ENCODE data around the gene TBCE. TPM values are rescaled to one million over a fixed set of nuclear protein-coding genes. Genes with fewer than 3 reads are reported as not detected.

The TBCE gene
- polyA plus RNA-seq, 1 experiment = 16.0 TPM

DNA sequence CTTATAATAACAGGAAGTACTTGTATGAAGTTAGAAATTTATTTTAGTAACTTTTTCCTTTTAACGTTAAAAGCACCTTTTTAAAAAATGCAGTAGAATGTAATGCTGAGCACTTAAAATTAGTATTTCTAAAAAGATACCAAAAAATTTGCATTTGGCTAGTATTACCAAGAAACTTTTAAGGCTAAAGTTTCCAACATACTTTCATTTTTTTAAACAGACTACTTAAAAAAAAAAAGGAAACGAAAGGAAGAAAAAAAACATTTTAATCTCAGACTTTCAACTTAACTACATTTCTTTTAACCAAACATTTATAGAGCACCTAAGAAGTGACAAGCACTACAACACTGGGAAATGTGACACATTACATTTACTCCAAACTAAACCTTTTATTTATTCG is 42.1 kb upstream of the TBCE start:
- ChIA-PET POLR2A (interaction anchor here (1.0 kb wide), 1 partner anchor 11 kb away, joined by 4 read pairs; no protein-coding TSS in a partner anchor), CTCF (interaction anchor here (0.8 kb wide), 1 partner anchor 444 kb away, joined by 3 read pairs; no protein-coding TSS in a partner anchor)
- TF ChIP-seq, protein P1, sequence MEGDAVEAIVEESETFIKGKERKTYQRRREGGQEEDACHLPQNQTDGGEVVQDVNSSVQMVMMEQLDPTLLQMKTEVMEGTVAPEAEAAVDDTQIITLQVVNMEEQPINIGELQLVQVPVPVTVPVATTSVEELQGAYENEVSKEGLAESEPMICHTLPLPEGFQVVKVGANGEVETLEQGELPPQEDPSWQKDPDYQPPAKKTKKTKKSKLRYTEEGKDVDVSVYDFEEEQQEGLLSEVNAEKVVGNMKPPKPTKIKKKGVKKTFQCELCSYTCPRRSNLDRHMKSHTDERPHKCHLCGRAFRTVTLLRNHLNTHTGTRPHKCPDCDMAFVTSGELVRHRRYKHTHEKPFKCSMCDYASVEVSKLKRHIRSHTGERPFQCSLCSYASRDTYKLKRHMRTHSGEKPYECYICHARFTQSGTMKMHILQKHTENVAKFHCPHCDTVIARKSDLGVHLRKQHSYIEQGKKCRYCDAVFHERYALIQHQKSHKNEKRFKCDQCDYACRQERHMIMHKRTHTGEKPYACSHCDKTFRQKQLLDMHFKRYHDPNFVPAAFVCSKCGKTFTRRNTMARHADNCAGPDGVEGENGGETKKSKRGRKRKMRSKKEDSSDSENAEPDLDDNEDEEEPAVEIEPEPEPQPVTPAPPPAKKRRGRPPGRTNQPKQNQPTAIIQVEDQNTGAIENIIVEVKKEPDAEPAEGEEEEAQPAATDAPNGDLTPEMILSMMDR (IDR thresholded peaks at IDR 0.05; ENCODE audit: insufficient read depth, low read depth, low read length) = no peak
- H3K36me3 ChIP-seq (ENCODE audit: control insufficient read depth, insufficient read depth, low read length) = peaks cover 2% of the 10 kb centered on the region
- no peaks in the 10 kb centered on the region for H3K27me3 ChIP-seq (ENCODE audit: control insufficient read depth, insufficient read depth, low read length)
- no peak for DNase-seq (ENCODE audit: low read depth)
- H3K4me3 ChIP-seq (ENCODE audit: low read depth, low read length) = no peak overlapping the region

DNA sequence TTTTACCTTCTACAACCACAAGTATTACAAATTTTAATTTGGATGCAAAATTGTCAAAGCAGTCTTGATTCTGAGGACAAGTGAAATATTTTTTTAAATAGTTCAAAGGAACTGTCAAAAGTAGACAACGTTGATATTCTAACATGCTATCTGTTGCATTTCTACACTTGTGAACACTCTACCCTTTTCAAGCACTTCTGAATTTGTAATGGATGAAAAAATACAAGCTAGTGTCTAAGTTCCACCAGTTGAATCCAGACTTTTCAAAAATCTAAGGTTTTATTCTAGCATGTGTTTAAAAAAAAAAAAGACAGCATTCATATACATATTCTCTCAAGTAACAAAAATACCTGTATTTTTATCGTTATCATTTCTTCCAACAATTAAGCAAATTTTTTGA is 41.4 kb upstream of the TBCE start:
- TF ChIP-seq, protein P1 (IDR thresholded peaks at IDR 0.05; ENCODE audit: insufficient read depth, low read depth, low read length) = no peak
- no peaks in the 10 kb centered on the region for H3K27me3 ChIP-seq (ENCODE audit: control insufficient read depth, insufficient read depth, low read length)
- H3K4me3 ChIP-seq (ENCODE audit: low read depth, low read length) = peak overlapping the region; percentile 94
- ChIA-PET CTCF (no interaction called here), POLR2A (interaction anchor here (1.0 kb wide), 1 partner anchor 11 kb away, joined by 4 read pairs; no protein-coding TSS in a partner anchor)
- peaks cover 2% of the 10 kb centered on the region for H3K36me3 ChIP-seq (ENCODE audit: control insufficient read depth, insufficient read depth, low read length)
- no peak for DNase-seq (ENCODE audit: low read depth)

DNA sequence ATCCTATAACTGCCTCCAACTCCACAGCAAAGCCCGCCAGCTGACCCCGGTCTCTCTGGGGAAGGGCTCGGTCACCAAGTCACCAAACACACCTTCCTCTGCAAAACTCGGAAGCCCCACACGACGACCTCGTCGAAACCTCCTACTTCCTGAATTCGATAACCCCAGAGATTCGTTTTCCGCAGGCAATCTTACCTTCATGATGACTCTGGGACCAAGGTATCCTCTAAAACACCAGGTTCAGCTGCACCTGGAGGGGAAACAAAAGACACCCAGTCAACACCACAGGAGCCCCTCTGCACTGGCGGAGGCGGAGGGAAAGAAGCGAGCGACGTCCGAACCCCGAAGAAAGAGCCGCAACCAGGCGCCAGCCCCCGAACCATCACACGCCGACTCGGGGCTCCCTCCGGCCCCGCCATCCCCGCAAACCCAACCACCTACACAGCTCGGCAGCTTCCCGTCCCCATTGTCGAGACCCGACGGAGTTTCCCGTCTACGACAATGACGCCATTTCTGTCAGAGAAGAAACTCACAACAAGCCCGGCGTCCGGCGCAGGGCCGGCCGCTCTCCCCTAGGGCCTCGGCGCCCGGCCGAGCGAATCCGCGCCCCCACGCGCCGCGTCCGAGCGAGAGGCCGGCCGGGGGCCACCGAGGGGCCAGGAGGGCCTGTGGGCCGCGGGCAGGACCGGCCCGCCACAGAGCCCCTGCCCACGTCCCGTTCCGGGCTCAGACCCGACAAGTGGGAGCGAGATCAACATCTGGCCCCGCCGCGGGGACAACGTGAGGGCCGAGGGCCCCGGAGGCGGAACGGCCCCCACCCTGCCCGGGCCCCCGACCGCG is 40.3 kb upstream of the TBCE start:
- Histone ChIP-seq H3K36me3 (ENCODE audit: control insufficient read depth, insufficient read depth, low read length) (peaks cover 1% of the 10 kb centered on the region), H3K4me3 (ENCODE audit: low read depth, low read length) (peak overlapping the region; percentile 94), H3K27me3 (ENCODE audit: control insufficient read depth, insufficient read depth, low read length) (no peaks in the 10 kb centered on the region)
- CTCF ChIA-PET = interaction anchor here (1.0 to 1.2 kb wide), 2 partner anchors 12 to 89 kb away, joined by 3 to 6 read pairs; no protein-coding TSS in a partner anchor
- no peak for DNase-seq (ENCODE audit: low read depth)
- TF ChIP-seq, protein P1 (IDR thresholded peaks at IDR 0.05; ENCODE audit: insufficient read depth, low read depth, low read length) = no peak
- POLR2A ChIA-PET = no interaction called here

DNA sequence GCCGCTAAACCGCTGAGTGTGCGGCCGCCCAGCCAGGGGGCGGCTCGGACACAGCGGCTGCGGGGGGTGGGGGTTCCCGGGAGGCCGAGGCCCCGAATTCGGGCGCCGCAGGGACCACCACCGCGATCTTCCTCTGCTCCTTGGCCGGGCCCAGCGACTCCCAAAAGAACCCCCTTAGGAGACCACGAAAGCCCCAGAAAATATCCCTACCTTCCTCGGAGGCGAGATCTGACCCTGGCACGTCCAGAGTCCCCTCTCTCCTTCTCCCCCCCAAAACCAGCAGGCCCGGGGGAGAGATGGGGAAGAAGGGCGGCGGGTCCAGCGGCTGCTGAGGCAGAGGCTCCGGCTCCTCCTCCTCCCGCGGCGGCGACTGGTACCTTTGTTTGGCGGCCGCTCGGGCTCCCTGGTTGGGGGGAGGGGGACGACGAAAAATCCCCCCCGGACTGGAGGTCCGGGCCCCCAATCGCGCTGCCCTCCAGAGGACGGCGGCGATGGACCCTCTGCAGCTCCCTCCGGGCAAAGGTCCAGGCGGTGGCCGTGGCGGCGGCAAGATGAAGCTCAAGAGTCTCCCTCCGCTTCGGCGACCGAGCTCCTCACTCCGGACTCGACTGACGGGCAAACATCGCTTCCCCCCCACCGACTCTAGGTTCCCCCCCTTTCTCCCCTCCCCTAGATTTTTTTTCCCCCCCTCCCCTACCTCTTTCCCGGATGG is 39.5 kb upstream of the TBCE start, which contains the start of gene ARID4B:
ARID4B (minus strand) TSS at position 621 of the 712 bp plus-strand sequence. CDS start 1,260 bp downstream, outside the sequence.
- ChIA-PET POLR2A (interaction anchor here (0.6 to 0.7 kb wide), 5 partner anchors 13 to 345 kb away, joined by 3 to 12 read pairs (median 5); no protein-coding TSS in a partner anchor), CTCF (interaction anchor here (1.0 to 4.5 kb wide), 3 partner anchors 22 to 88 kb away, joined by 3 to 21 read pairs (median 3); no protein-coding TSS in a partner anchor)
- DNase-seq (ENCODE audit: low read depth) = no peak
- Histone ChIP-seq H3K4me3 (ENCODE audit: low read depth, low read length) (peak within 1 kb of the TSS; percentile 94), H3K36me3 (ENCODE audit: control insufficient read depth, insufficient read depth, low read length) (no peaks in the 10 kb centered on the region), H3K27me3 (ENCODE audit: control insufficient read depth, insufficient read depth, low read length) (no peaks in the 10 kb centered on the region)
- TF ChIP-seq, protein P1 (IDR thresholded peaks at IDR 0.05; ENCODE audit: insufficient read depth, low read depth, low read length) = no peak

Measured in BJ (cell line).